DOHH2 (cell line): ENCODE results near the gene PSG3.
"Not testable (repeated sequence)": the region's sequence is repeated elsewhere in the genome, so short reads cannot be mapped to it uniquely, and the experiment has no call there.

Experiments used
- CTCF ChIP-seq: fragments of 200-600 bp; sonication (generic); IDR thresholded peaks from one replicate; pipeline ENCODE4 v1.5.1; 2014; ENCODE audit warnings: antibody characterized with exemption, mild to moderate bottlenecking, low read depth, low read length; ENCODE audit not compliant: poor library complexity, severe bottlenecking
- EZH2phosphoT487 ChIP-seq: fragments of 200-600 bp; sonication (generic); IDR thresholded peaks from 2 replicates; pipeline ENCODE4 v1.6.1; 2017; ENCODE audit warnings: borderline replicate concordance, mild to moderate bottlenecking, antibody characterized with exemption, low read length, moderate library complexity, mixed read lengths

GRCh38 chr19:42741726-42742607 is 1.7 kb upstream of the PSG3 start:
- TF ChIP-seq EZH2phosphoT487, result not testable (repeated sequence)
- TF ChIP-seq CTCF, result peak; percentile 53
